ENCODE data around the gene FRMPD4. TPM values are rescaled to one million over a fixed set of nuclear protein-coding genes. Genes with fewer than 3 reads are reported as not detected.

Gene FRMPD4
- polyA plus RNA-seq, 10 donors: 0.31 to 1.6 (median 0.68) TPM

DNA sequence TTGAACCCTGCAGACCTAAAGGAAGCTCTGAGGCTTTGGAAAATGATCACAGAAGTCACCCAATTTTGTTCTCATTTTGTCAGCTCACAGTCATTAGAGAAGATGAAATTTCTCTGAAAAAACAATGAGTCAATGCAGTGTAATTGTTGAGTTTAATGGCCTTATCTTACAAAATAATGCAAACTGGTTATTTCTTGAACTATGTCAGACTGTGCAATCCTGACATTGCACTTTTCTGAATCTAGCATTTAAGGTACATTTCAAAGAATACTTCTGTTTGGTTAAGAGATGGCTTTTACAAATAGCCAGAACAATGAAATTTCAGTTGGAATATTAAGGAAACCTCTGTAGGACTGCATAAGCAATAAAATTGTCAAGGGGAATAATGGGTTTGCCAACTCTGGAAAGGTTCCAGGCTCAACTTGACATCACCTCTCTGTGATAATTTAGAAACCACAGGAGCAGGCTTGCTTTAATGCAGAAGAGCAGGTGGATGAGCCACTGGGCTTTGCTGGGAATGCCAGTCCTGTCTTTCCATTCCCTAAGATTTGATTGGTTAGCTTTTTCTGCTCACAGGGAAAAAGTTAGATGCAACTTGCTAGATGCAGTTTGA lies 222.8 kb downstream of the FRMPD4 start:
- no peak for DNase-seq

DNA sequence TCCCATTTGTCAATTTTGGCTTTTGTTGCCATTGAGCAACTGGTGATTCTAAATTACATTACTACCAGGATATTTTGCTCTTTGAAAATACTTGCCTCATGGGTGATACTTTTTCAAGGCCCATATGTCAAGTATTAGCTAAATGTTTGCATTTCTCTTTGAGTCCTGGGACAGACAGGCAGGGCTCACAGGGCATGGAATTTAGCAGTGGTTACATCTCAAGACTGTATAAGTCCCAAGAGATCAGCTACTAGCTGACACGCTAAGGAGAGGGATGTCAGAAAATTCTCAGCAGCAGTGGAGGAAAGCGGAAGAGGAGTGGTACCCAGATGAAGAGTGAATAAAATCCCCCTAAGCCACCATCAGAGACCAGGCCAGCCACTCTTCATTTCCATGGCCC lies 224.9 kb downstream of the FRMPD4 start:
- no peak for DNase-seq

DNA sequence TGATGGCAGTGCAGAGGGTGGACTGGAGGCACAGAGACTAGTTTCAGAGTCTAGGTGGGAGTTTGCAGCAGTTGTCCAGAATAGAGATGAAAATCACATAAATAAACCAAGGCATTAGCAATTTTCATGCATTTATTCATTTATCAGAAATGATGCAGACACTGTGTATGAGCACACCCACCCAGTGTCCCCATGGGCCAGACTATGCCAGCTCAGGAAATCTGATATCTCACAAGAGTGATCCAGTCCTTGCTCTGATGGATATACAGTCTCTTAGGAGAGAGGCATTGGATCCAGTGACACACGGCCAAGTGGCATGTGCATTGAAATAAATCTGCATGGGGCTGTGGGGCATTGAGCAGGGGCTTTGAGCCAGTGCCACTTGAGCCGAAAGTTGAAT lies 228.2 kb downstream of the FRMPD4 start:
- DNase-seq: no peak

DNA sequence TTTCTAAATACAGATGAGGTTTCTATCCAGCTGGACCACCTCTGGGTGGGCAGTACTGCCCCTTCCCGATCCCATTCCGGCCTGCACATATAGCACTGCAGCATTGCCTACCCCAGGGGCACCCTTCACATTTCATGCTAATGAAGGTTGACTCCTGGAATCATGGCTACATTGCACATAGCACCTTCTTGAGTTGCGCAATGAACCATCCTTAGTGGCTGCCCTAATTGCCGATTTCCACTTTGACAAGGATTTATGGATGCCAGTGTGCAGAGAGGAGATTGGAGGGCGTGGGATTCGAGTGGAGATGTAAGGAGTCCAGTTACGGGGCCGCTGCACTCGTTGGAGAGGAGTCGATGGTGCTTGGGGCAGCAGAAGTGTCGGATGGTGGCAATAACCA lies 229.0 kb downstream of the FRMPD4 start:
- DNase-seq: no peak

DNA sequence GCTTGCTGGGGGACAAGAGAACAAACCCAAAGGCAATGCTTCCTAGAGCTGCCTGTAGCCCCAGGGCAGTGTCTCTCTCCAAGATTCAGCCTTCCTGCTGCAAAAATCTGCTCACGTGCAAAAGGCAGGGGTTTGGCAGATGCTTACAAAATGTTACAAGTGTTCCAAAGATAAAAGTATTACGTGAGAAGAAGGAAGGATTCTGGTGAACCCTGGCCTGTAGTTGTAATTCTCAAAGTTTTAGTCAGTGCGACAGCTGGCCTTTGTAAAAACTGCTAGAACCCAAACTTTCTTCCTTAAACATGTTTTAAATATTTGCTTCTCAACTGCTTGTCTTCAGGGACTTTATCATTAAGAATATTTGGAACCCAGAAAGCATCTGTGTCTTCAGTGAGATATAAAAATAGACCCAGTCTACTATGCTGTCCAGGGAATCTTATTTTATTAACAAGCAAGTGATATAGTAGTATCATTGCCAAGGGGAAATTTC lies 232.3 kb downstream of the FRMPD4 start:
- peak; percentile 47 to 72 (median 47) for DNase-seq

DNA sequence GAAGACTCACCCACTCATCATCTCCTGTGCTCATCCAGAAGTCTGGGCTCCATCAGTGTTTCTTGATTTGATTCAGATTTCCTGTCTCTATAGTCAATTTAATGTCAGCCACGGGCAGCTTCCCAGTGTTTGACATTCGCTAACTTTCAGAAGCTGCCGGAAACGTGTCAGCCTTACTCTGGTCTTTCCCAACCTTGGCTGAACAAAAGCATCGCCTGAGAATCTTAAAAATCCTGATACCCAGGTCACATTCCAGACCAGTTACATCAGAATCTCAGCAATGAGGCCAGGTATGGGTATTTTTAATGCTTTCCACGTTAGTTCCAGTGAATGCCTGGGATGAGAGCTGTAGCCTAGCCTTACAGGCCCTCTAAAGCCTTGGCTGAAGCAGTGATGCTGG lies 233.8 kb downstream of the FRMPD4 start:
- DNase-seq: peak in 2 of 3 donors; percentile 20 to 50

DNA sequence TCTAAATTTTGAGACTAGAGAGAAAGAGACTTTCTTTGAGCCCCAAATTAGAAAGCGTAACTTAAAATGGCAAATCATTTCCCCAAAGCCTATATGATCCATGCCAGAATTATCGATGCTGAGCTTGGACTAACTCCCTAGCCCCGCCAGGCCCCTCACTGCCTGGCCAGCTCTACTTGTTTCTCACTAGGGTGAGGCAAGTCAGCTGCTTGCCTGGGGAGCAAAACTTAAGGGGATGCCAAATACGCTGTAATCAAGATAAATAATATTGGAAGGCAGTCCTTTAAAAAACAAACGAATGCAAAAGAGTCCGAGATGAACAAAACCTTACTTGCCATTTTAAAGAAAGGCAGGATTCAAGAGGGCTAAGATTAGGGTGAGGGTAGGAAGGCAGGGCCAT lies 236.0 kb downstream of the FRMPD4 start:
- peak in 1 of 3 donors; percentile 40 for DNase-seq

DNA sequence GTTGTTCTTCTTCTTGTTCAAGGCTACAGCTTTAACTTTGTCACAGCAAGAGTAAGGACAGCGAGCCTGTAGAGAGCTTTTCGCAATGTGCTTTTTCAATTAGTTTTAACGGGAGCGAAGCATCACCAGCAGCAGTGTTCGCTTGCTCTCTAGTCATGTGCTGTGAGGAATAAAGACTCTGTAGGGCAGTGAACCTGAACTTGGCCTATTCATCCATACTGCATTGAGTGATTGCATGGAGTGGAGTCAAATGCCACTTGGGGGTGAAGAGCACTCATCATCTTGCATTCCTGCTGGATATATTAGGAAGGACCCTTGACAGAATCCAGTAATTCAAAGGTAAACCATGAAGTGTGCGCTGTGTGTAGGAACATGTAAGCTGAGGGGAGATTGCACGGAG lies 240.0 kb downstream of the FRMPD4 start:
- DNase-seq: no peak

DNA sequence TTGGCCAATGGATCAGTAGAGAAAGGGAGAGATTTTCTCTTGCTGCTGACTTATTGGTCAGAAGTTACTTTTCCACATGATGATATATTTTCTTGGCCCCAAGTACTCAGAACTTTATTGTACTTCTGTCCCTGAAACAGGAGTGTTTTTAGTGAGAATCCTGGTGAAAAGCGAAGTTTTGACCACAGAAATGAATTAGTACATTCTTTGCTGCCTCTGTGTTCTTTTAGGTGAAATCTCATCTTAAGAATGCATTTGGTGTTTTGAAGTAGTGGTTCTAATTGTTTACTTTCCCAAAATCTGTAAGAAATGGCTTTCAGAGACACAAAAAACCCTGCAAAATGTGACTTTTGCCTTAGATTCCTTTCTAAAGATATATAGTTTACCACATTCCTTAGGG lies 240.4 kb downstream of the FRMPD4 start:
- DNase-seq: no peak

DNA sequence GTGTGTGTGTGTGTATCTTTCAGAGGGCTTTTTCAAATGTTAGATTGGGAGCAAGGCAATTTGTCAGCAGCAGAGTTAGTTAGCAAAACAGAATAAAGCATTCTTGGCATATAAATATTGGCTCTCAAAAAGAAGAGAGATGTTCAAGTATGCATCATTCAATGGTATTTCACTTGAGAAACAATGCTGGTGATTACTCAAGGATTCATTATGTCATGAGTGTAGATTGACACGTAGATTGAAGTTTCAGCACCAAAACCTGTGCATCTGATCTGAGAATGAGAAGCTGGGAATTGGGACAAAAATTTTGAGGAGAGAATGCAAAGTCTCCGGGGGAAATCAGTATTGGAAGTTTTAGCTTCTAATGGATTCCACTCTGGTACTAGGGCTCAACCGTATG lies 241.4 kb downstream of the FRMPD4 start:
- DNase-seq: no peak

DNA sequence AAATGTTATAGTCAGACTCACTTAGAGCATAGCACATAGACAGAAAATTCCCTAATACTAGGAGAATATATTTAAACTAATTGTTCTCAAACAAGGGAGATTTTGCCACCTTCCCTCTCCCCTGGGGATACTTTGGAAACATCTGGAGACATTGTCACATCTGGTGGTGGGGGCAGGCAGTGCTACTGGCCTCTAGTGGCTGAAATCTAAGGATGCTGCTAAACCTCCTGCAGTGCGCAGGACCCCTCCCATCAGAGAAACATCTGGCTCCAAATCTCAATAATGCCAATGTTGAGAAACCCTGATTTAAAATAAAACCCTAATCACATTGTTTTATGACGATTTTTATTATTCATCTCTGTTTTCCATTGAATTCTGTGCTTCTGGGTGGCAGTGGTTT lies 244.9 kb downstream of the FRMPD4 start:
- DNase-seq: no peak

DNA sequence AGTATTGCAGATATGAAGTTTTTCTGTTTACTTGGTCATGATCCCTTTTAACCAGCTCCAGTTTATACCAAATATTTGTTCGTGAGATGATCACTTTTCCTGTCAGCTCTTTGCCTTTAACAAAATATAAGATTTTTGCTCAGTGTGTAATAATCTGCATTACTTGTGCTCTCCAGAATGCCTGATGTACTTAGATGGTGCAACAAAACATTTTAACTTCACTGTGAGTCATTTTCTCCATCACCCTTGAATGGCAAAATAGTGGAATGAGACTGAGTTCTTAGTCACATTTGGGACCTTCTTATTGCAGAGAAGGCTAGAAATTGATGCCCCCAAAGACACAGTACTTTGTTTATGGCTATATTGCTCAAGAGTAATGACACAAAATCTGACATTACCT lies 252.0 kb downstream of the FRMPD4 start:
- no peak for DNase-seq

DNA sequence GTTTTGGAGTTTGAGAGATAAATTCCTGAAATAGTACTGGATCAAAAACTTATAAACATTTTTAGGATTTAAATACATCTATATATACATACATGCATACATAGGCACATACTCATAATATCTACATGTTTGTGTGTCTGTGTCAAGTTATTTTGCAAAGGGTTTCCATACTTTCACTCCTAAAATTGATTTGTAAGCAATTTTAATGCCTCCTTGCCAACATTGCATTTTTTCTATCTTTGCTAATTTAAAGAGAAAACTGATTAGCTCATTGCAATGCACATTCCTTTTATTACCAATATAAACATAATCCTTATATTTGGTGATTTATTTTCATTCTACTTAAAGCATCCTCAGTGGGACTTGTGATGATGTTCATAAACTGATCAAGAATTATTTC lies 258.3 kb downstream of the FRMPD4 start:
- DNase-seq: no peak

DNA sequence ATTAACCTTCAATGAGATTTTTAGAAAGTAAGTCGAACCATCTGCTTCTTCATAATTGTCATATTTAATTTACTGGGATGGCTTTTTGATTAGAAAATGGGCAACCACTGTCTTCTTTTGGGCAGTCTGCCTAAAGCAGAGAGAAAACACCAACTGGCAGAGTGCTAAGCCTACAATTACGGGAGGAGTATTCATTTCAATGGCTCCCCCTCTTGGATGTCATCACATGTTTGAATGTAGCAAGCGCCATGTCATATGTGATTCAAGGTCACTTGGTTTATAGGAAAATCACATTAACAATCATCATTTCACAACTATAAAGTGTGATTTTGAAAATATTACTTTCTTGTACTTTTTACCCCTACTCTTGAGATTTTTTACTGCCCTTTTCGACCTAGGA lies 261.9 kb downstream of the FRMPD4 start:
- DNase-seq: no peak

DNA sequence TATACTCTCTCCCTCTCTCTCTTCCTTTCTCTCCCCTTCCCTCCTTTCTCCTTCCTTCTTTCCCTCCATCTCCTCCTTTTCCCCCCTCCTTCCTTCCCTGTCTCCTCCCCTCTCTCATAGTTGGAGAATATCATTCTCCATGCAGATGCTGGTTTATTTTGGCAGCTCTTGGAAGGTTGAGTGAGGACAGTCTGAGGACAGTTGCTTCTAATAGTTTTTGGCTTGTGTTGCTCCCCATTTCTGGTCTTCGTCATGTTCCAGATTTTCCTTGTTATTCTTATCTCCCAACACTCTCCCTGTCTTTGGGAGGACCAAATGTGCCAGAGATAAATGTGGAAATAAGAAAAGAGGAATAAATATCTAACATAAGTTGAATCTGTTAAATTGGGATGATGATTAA lies 263.0 kb downstream of the FRMPD4 start:
- no peak for DNase-seq

DNA sequence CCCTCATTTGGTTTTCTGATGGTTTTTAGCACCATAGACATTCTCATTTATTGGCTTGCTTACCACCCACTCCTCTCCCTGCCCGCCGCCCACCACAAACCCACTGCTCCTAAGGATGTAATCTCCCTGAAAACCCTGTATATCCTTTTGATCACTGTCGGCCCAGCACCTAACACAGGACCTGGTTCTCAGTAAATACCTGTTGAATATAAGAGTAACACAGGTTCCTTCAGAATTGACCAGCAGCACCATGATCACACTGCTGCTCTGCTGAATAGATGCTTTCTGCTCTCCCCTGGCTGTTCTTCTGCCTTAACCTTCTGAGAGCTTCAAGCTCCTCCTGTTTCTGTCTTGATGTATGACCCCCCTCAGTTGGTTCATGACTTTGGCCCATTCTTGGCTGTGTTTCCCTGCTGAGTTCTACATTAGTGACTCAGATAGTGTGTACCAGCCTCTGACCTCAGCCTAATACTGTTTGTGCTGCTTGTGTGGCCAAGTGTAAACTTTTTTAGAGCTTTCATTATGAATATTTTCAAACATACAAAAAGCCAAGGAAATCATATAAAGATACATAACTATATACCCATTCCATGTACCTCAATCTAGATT lies 265.3 kb downstream of the FRMPD4 start:
- no peak for DNase-seq

DNA sequence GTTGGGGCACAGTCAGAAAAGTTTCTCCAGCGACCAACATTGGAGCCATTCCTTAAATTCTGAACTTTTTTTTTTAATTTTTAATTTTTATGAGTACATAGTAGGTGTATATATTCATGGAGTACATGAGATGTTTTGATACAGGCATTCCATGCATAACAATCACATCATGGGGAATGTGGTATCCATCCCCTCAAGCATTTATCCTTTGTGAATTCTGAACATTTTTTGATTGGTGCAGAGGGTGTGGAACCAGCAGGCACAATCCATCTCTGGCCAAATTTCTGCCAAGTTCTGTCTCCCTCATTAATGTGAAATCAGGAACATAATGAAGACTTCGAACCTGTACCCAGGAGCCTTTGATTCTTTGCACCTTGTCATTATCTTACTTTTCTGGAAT lies 267.0 kb downstream of the FRMPD4 start:
- DNase-seq: no peak

DNA sequence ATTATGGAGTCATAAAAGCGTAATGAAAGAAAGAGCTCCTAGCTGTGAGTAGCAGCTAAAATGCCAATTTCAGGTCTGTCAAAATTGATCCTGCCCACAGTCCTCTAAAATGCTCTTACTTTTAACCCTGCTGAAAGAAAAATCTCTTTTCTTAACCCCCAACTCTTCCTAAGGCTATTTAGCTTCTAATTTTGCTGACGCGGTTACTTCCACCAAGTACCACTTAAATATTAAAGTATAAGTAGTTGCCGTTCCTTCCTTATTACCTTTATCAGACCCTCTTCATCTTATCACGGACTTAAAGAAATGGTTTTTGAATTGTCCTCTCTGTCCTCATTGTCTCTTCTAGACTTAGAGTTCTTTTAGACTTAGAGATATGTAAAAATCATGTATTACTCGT lies 272.2 kb downstream of the FRMPD4 start:
- DNase-seq: no peak

DNA sequence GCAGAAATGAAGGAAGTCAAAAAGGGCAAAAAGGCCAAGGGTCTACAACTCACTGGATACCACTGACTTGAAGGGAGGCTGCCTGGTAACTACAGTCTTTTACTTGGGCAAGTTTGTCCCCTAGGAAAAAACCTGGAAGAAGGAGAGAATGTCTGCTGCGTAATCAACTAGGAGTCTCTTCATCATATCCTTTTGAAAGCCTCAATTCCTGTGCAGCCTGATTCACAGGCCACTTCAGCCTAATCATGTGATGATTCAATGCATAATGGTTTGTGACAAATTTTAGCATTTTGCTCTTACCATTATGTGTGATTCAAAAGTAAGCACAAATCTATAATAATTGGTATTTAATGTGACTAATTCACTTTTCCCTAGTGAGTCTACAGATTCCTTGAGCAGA lies 273.6 kb downstream of the FRMPD4 start:
- DNase-seq: no peak

DNA sequence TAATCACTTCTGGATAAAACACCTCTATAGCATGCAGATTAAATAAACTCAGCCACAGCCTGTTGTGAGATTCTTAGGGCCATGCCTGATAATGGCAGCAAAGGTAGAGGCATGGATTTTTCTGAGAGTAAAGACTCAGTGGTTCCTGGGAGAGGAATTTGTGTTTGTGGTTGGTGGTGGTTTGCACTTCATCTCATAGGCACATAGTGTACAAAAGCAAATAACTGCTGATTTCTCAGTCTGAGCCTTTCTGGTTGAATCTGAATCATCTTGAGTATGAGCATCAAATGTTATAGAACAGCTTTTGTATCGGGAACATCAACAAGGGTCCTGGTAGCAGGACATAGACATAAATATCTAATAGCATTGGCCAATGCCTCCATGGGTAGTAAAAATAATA lies 274.3 kb downstream of the FRMPD4 start:
- no peak for DNase-seq

DNA sequence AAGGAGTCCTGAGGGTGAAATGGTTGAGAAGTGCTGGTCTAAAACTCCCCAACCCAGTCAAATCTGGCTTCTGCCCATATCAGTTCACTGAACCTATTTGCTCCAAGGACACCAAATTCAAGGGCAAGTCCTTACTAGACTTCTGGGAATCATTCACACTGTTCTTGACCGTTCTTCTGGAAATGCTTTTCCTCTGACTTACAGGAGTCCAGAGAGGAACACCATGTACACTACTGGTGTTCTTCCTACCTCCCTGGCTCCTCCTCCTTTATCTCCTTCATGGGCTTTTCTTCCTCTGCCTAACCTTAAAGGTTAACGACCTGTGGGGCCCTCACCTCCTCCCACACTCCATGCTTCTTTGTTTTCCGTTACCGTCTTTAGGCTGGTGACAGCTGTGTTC lies 281.3 kb downstream of the FRMPD4 start:
- no peak for DNase-seq

DNA sequence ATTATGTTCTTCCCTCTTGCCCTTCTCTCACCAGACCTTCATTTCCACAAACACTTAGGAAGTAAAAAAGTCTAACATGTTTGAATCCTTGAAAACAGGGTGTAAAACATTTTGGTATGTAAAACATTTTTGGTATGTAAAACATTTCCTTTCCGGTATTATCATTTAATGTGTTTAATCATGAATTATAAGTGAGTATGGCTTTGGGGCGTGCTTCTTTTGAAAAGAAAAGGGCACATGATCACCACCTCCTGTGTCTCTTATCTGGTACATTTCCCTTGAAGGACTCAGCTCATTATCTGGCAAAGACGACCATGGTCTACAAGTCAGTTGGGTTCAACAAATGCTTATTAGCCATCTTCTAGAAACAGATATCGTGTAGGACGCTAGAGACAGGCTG lies 283.6 kb downstream of the FRMPD4 start:
- DNase-seq: no peak

DNA sequence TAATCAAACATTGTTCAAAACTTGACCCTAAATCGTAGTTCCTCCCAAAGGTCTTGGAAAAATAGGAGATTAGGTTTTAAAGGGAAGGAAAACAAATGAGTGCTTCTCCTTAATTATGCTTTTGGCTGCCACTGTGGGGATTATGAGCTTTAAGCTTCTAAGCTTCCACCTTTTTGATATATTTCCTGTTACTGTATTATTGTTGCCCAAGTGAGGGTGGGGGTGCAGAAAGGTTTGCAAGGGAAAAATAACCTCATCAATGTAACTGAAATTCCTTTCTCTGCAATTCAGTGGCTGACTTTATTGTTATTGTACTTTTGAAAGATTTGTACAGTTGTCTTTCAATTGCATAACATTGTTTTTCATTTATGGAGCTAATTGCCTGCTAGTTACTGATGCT lies 285.1 kb downstream of the FRMPD4 start:
- DNase-seq: no peak

DNA sequence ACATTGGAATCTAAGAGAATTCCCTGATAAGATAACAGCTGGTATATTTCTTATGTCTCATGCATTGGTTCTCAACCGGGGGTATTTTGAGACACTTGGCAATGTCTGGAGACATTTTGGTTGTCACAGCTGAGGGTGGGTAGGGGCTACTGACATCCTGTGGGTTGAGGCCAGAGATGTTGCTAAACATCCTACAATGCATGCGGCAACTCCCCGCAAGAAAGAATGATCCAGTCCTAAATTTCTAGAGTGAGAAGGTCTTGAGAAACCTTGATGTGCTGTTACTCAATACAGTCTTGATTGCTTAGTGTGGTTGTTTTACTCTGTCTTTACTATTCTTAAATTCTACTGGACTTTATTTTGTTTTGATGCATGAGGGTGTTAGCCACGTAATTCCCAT lies 287.2 kb downstream of the FRMPD4 start:
- no peak for DNase-seq

Data from muscle of back (tissue), 11 donors.